Measurements from ENCODE around the gene RCE1. TPM values are rescaled to one million over a fixed set of nuclear protein-coding genes. Genes with fewer than 3 reads are reported as not detected.

Gene RCE1
- total RNA-seq, 4 donors from 2014 or later: 8.8 to 13.4 (median 11.7) TPM

- no peak for TF ChIP-seq CTCF (IDR thresholded peaks at IDR 0.05; ENCODE audit: low read depth)
These were observed 32.1 kb downstream of the RCE1 start for GRCh38 chr11:66875378-66875777.

- TF ChIP-seq CTCF (IDR thresholded peaks at IDR 0.05; ENCODE audit: low read depth): no peak
These were observed 34.5 kb downstream of the RCE1 start for GRCh38 chr11:66877588-66878385.

- no peak for TF ChIP-seq CTCF (IDR thresholded peaks at IDR 0.05; ENCODE audit: low read depth)
These were observed 35.2 kb downstream of the RCE1 start for GRCh38 chr11:66878474-66878873.

GRCh38 chr11:66879000-66879399, 35.8 kb downstream of the RCE1 start:
- no peak for TF ChIP-seq CTCF (IDR thresholded peaks at IDR 0.05; ENCODE audit: low read depth)

GRCh38 chr11:66879583-66879982, 36.3 kb downstream of the RCE1 start:
- TF ChIP-seq CTCF (IDR thresholded peaks at IDR 0.05; ENCODE audit: low read depth): no peak

GRCh38 chr11:66879999-66880398, 36.8 kb downstream of the RCE1 start:
- TF ChIP-seq CTCF (IDR thresholded peaks at IDR 0.05; ENCODE audit: low read depth): no peak

GRCh38 chr11:66880496-66881450, 37.5 kb downstream of the RCE1 start:
- no peak for TF ChIP-seq CTCF (IDR thresholded peaks at IDR 0.05; ENCODE audit: low read depth)

All from subcutaneous adipose tissue (tissue), 4 donors.